GM18505 (cell line): ENCODE data around the gene VCP.
"Not testable (repeated sequence)": the region's sequence is repeated elsewhere in the genome, so short reads cannot be mapped to it uniquely, and the experiment has no call there.

ENCODE experiments used
- ATAC-seq: cut with Tn5 transposase; IDR thresholded peaks from one replicate; pipeline ENCODE4 v1.9.1; 2021; ENCODE audit not compliant: unreplicated experiment
- POLR2A ChIP-seq: IDR thresholded peaks from 4 replicates; pipeline ENCODE4 v1.6.1; 2011; ENCODE audit warnings: borderline replicate concordance; ENCODE audit not compliant: insufficient read depth, insufficient read length; ENCODE audit errors: extremely low read depth

Gene VCP

GRCh38 chr9:35035851-35036701 is 36.3 kb downstream of the VCP start:
- ATAC-seq = no peak
- peak; percentile 40 for TF ChIP-seq POLR2A

GRCh38 chr9:35033101-35033500 is 39.3 kb downstream of the VCP start:
- ATAC-seq = no peak
- TF ChIP-seq POLR2A = no peak

GRCh38 chr9:35029852-35030251 is 42.6 kb downstream of the VCP start:
- no peak for TF ChIP-seq POLR2A
- ATAC-seq = no peak

- ATAC-seq = no peak
- TF ChIP-seq POLR2A = no peak
Observed at GRCh38 chr9:35029241-35029640, 43.2 kb downstream of the VCP start.

- no peak for ATAC-seq
- no peak for TF ChIP-seq POLR2A
Observed at GRCh38 chr9:35028341-35028740, 44.1 kb downstream of the VCP start.

- no peak for ATAC-seq
- TF ChIP-seq POLR2A = no peak
Observed at GRCh38 chr9:35027860-35028259, 44.6 kb downstream of the VCP start.

GRCh38 chr9:35027374-35027773 is 45.1 kb downstream of the VCP start:
- TF ChIP-seq POLR2A = no peak
- no peak for ATAC-seq

- no peak for TF ChIP-seq POLR2A
- no peak for ATAC-seq
Observed at GRCh38 chr9:35026671-35027070, 45.8 kb downstream of the VCP start.

GRCh38 chr9:35023443-35023842 is 49.0 kb downstream of the VCP start:
- ATAC-seq = not testable (repeated sequence)

- ATAC-seq = no peak
- no peak for TF ChIP-seq POLR2A
Observed at GRCh38 chr9:35014517-35014916, 57.9 kb downstream of the VCP start.

- ATAC-seq = no peak
- no peak for TF ChIP-seq POLR2A
Observed at GRCh38 chr9:35010351-35010958, 62.0 kb downstream of the VCP start.
